ENCODE data around the gene SLC17A5.
"Not testable (repeated sequence)": the region's sequence is repeated elsewhere in the genome, so short reads cannot be mapped to it uniquely, and the experiment has no call there.

The SLC17A5 gene

DNA sequence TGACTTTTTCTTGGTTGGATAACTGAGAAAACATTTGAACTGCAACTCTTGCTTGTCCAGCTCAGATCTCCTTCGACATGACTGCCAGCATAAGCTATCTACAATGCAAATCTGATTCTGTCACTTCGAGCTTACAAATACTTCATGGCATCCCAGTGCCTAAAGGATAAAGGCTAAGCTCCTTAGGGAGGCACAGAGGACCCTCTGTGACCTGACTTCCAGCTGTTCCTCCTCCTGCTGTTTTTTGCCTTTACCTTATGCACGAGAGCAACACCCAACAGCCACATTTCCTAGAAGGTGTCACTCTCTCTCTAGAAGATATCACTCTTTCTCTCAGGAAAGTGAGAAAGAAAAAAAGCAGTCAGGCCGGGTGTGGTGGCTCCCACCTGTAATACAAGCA, 23.4 kb downstream of the SLC17A5 start:
- DNase-seq (no peak), ATAC-seq (ENCODE audit: insufficient read depth, low read depth) (no peak)
- Histone ChIP-seq H2AFZ (ENCODE audit: low read depth, low read length) (no peak overlapping the region), H3K4me3 (ENCODE audit: low read depth in 1 of 2, low read length in 2 of 2) (no peak overlapping the region), H3K27ac (ENCODE audit: low read length) (no peak overlapping the region), H3K4me1 (ENCODE audit: insufficient read depth, low read length) (no peaks in the 10 kb centered on the region), H4K20me1 (ENCODE audit: insufficient read depth, low read length) (no peaks in the 10 kb centered on the region), H3K79me2 (ENCODE audit: insufficient read depth, low read length) (no peaks in the 10 kb centered on the region), H3K9ac (ENCODE audit: low read depth, low read length) (no peak overlapping the region), H3K9me3 (ENCODE audit: insufficient read depth, low read length, severe bottlenecking) (no peaks in the 10 kb centered on the region), H3K4me2 (ENCODE audit: insufficient read depth, low read length) (no peak overlapping the region), H3K36me3 (ENCODE audit: insufficient read depth, low read length) (peaks cover 22% of the 10 kb centered on the region), H3K27me3 (ENCODE audit: insufficient read depth, low read length, poor library complexity) (no peaks in the 10 kb centered on the region)
- TF ChIP-seq, protein P1, sequence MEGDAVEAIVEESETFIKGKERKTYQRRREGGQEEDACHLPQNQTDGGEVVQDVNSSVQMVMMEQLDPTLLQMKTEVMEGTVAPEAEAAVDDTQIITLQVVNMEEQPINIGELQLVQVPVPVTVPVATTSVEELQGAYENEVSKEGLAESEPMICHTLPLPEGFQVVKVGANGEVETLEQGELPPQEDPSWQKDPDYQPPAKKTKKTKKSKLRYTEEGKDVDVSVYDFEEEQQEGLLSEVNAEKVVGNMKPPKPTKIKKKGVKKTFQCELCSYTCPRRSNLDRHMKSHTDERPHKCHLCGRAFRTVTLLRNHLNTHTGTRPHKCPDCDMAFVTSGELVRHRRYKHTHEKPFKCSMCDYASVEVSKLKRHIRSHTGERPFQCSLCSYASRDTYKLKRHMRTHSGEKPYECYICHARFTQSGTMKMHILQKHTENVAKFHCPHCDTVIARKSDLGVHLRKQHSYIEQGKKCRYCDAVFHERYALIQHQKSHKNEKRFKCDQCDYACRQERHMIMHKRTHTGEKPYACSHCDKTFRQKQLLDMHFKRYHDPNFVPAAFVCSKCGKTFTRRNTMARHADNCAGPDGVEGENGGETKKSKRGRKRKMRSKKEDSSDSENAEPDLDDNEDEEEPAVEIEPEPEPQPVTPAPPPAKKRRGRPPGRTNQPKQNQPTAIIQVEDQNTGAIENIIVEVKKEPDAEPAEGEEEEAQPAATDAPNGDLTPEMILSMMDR (IDR thresholded peaks at IDR 0.05; ENCODE audit: borderline replicate concordance, extremely low read depth, low read length, poor library complexity, severe bottlenecking) = no peak
- TF ChIP-seq EZH2 (IDR thresholded peaks at IDR 0.05; ENCODE audit: borderline replicate concordance, low read depth, low read length, severe bottlenecking) = no peak

GRCh38 chr6:73624896-73625295, 28.9 kb downstream of the SLC17A5 start:
- no peak for ATAC-seq (ENCODE audit: insufficient read depth, low read depth)

GRCh38 chr6:73623480-73623879, 30.3 kb downstream of the SLC17A5 start:
- not testable (repeated sequence) for H3K27me3 ChIP-seq (ENCODE audit: insufficient read depth, low read length, poor library complexity); H3K27ac ChIP-seq (ENCODE audit: low read length); H4K20me1 ChIP-seq (ENCODE audit: insufficient read depth, low read length); H3K4me1 ChIP-seq (ENCODE audit: insufficient read depth, low read length); H3K9ac ChIP-seq (ENCODE audit: low read depth, low read length); H3K9me3 ChIP-seq (ENCODE audit: insufficient read depth, low read length, severe bottlenecking); H3K4me3 ChIP-seq (ENCODE audit: low read depth in 1 of 2, low read length in 2 of 2); H2AFZ ChIP-seq (ENCODE audit: low read depth, low read length); ATAC-seq (ENCODE audit: insufficient read depth, low read depth); H3K4me2 ChIP-seq (ENCODE audit: insufficient read depth, low read length); DNase-seq; H3K36me3 ChIP-seq (ENCODE audit: insufficient read depth, low read length); H3K79me2 ChIP-seq (ENCODE audit: insufficient read depth, low read length)

More at GRCh38 chr6:73624896-73625295, 28.9 kb downstream of the SLC17A5 start:
- Histone ChIP-seq H3K9ac (ENCODE audit: low read depth, low read length) (no peak overlapping the region), H3K79me2 (ENCODE audit: insufficient read depth, low read length) (no peaks in the 10 kb centered on the region), H3K9me3 (ENCODE audit: insufficient read depth, low read length, severe bottlenecking) (no peaks in the 10 kb centered on the region), H2AFZ (ENCODE audit: low read depth, low read length) (no peak overlapping the region), H4K20me1 (ENCODE audit: insufficient read depth, low read length) (no peaks in the 10 kb centered on the region), H3K4me3 (ENCODE audit: low read depth in 1 of 2, low read length in 2 of 2) (no peak overlapping the region), H3K36me3 (ENCODE audit: insufficient read depth, low read length) (peaks cover 3% of the 10 kb centered on the region; the same call in 1 of the 2 replicates), H3K4me2 (ENCODE audit: insufficient read depth, low read length) (no peak overlapping the region), H3K4me1 (ENCODE audit: insufficient read depth, low read length) (no peaks in the 10 kb centered on the region), H3K27ac (ENCODE audit: low read length) (no peak overlapping the region), H3K27me3 (ENCODE audit: insufficient read depth, low read length, poor library complexity) (no peaks in the 10 kb centered on the region)
- DNase-seq = no peak
- no peak for TF ChIP-seq EZH2 (IDR thresholded peaks at IDR 0.05; ENCODE audit: borderline replicate concordance, low read depth, low read length, severe bottlenecking)

- H3K4me3 ChIP-seq (ENCODE audit: low read depth in 1 of 2, low read length in 2 of 2); H2AFZ ChIP-seq (ENCODE audit: low read depth, low read length); H3K9me3 ChIP-seq (ENCODE audit: insufficient read depth, low read length, severe bottlenecking); H3K4me1 ChIP-seq (ENCODE audit: insufficient read depth, low read length); H3K4me2 ChIP-seq (ENCODE audit: insufficient read depth, low read length); H3K9ac ChIP-seq (ENCODE audit: low read depth, low read length); DNase-seq; H3K27ac ChIP-seq (ENCODE audit: low read length); H3K79me2 ChIP-seq (ENCODE audit: insufficient read depth, low read length); H3K27me3 ChIP-seq (ENCODE audit: insufficient read depth, low read length, poor library complexity); H4K20me1 ChIP-seq (ENCODE audit: insufficient read depth, low read length); ATAC-seq (ENCODE audit: insufficient read depth, low read depth): not testable (repeated sequence)
- peaks cover 16% of the 10 kb centered on the region; the same call in 1 of the 2 replicates for H3K36me3 ChIP-seq (ENCODE audit: insufficient read depth, low read length)
Observed at GRCh38 chr6:73618082-73618481, 35.7 kb downstream of the SLC17A5 start.

- H3K79me2 ChIP-seq (ENCODE audit: insufficient read depth, low read length) = no peaks in the 10 kb centered on the region
- no peak overlapping the region for H3K4me3 ChIP-seq (ENCODE audit: low read depth in 1 of 2, low read length in 2 of 2)
- H2AFZ ChIP-seq (ENCODE audit: low read depth, low read length) = no peak overlapping the region
- no peak for DNase-seq
- no peak overlapping the region for H3K9ac ChIP-seq (ENCODE audit: low read depth, low read length)
- H3K4me2 ChIP-seq (ENCODE audit: insufficient read depth, low read length) = no peak overlapping the region
- peaks cover 17% of the 10 kb centered on the region; the same call in 1 of the 2 replicates for H3K36me3 ChIP-seq (ENCODE audit: insufficient read depth, low read length)
- no peak for ATAC-seq (ENCODE audit: insufficient read depth, low read depth)
- no peaks in the 10 kb centered on the region for H3K27me3 ChIP-seq (ENCODE audit: insufficient read depth, low read length, poor library complexity)
- TF ChIP-seq, protein P1 (IDR thresholded peaks at IDR 0.05; ENCODE audit: borderline replicate concordance, extremely low read depth, low read length, poor library complexity, severe bottlenecking) = no peak
- TF ChIP-seq EZH2 (IDR thresholded peaks at IDR 0.05; ENCODE audit: borderline replicate concordance, low read depth, low read length, severe bottlenecking) = no peak
- H3K27ac ChIP-seq (ENCODE audit: low read length) = no peak overlapping the region
- H3K9me3 ChIP-seq (ENCODE audit: insufficient read depth, low read length, severe bottlenecking) = no peaks in the 10 kb centered on the region
- no peaks in the 10 kb centered on the region for H4K20me1 ChIP-seq (ENCODE audit: insufficient read depth, low read length)
- no peaks in the 10 kb centered on the region for H3K4me1 ChIP-seq (ENCODE audit: insufficient read depth, low read length)
Observed at GRCh38 chr6:73614802-73615201, 39.0 kb downstream of the SLC17A5 start.
